MCF 10A (cell line): ENCODE data around the gene UBE2QL1. TPM values are rescaled to one million over a fixed set of nuclear protein-coding genes. Genes with fewer than 3 reads are reported as not detected.

Experiments used
- BruUV-seq: library from RNA; stranded (reverse); fragments of 400-500 nt; replicated peaks from 2 replicates; lab custom pipeline; 2021; lab: Mats Ljungman, UMichigan
- CTCF ChIA-PET: fragments of 300-600 bp; sonication (Branson Sonifier 250); formaldehyde crosslinking; extraction: SDS; loops from one replicate; lab custom pipeline; 2021; ENCODE audit warnings: antibody characterized with exemption, inconsistent platforms; lab: Yijun Ruan, JAX
- POLR2A ChIA-PET: fragments of 300-600, 350-650 bp; sonication (Branson Sonifier 250); formaldehyde crosslinking; extraction: SDS; loops from one replicate; lab custom pipeline; 2020; ENCODE audit warnings: antibody characterized with exemption, inconsistent platforms; lab: Yijun Ruan, JAX
- DNase-seq: peaks from one replicate; pipeline ENCODE4 v3.0.0-alpha.2; 2018; ENCODE audit not compliant: unreplicated experiment
- H3K27ac Mint-ChIP-seq: one replicate; pipeline ENCODE4 v1.8.0; 2022; ENCODE audit warnings: mild to moderate bottlenecking, low read depth, mixed read lengths; ENCODE audit not compliant: unreplicated experiment
- H3K27me3 Mint-ChIP-seq: one replicate; pipeline ENCODE4 v1.8.0; 2022; ENCODE audit warnings: mixed read lengths; ENCODE audit not compliant: insufficient read depth, unreplicated experiment
- H3K36me3 Mint-ChIP-seq: one replicate; pipeline ENCODE4 v1.8.0; 2022; ENCODE audit warnings: mild to moderate bottlenecking, moderate library complexity, mixed read lengths; ENCODE audit not compliant: insufficient read depth, unreplicated experiment
- H3K4me1 Mint-ChIP-seq: one replicate; pipeline ENCODE4 v1.8.0; 2022; ENCODE audit warnings: mixed read lengths; ENCODE audit not compliant: insufficient read depth, unreplicated experiment
- H3K4me3 Mint-ChIP-seq: one replicate; pipeline ENCODE4 v1.8.0; 2022; ENCODE audit warnings: mild to moderate bottlenecking, moderate library complexity, mixed read lengths; ENCODE audit not compliant: unreplicated experiment
- H3K9me3 Mint-ChIP-seq: one replicate; pipeline ENCODE4 v1.8.0; 2022; ENCODE audit warnings: mixed read lengths; ENCODE audit not compliant: unreplicated experiment
- intact Hi-C: fragments of 100-400 bp; cut with micrococcal nuclease; formaldehyde crosslinking; loops from 2 replicates; pipeline ENCODE4 v1.14.1; 2022
- total RNA-seq: library from RNA; stranded (reverse); gene quantifications from 2 replicates; pipeline ENCODE4 v1.2.3, GENCODE V29; 2022
- TF ChIP-seq, protein P1 (sequence below): fragments of 200-600 bp; IDR thresholded peaks from one replicate; pipeline ENCODE4 v1.8.0; 2022; ENCODE audit warnings: antibody characterized with exemption, mild to moderate bottlenecking; ENCODE audit not compliant: unreplicated experiment

Gene UBE2QL1
- total RNA-seq, 1 experiment from 2014 or later, result not detected

DNA sequence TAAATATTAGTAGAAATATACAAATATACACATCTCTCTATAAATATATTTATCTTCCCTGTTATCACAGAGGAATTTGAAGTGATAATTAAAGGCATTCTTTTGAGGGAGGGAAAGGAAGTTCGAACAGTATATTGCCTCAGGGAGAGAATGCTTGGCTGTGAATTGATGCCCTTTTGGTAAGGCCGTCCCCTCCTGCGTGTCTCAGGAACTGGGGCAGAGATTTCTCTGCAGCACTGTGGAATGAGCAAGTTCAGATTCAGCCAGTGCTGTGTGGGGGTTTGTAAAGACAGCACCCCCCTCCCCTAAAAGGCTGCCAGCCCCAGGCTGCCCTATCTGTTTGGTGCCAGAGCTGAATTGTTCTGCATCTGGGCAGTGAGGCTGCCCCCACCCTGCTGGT lies 42.0 kb downstream of the UBE2QL1 start:
- H3K27ac Mint-ChIP-seq, result no peak overlapping the region

DNA sequence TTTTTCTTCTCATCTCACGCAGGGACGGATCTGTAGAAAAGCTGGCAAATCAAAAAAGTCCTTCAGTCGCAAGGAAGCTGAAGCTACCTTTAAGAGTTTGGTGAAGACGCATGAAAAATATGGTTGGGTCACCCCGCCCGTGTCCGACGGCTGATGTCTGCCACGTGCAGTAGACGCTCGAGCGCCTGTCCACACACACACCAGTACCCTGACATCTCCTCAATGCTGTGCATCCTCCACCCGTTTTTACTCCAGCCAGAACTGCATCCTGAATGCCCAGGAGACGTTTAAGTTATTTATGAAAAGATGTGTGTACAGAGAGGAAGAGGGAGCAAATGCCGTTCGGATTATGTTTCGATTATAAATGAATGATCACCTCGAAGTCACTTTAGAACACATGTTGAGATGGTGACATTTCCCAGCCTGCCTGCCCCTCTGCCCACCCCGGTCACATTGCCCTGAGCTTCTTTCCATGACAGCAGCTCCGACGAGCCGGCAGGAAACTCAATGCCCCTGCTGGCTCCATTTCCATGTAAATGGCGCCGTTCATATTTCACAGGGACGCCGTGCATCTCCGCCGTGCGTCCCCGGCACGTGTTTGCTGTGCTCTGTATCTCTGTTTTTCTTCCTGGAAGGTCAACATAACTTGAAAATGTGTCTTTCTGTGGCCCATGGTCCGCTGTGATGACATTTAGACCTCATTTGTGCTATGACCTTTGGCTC lies 42.7 kb downstream of the UBE2QL1 start:
- Mint-ChIP-seq H3K27me3 (peaks cover 68% of the 10 kb centered on the region), H3K27ac (no peak overlapping the region), H3K36me3 (no peaks in the 10 kb centered on the region), H3K4me3 (no peak overlapping the region), H3K4me1 (no peaks in the 10 kb centered on the region), H3K9me3 (no peaks in the 10 kb centered on the region)
- ChIA-PET POLR2A (no interaction called here), CTCF (no interaction called here)
- intact Hi-C loops, result loop anchor here (10.0 kb wide), 1 partner anchor 253 kb away; no protein-coding TSS in a partner anchor
- TF ChIP-seq, protein P1, sequence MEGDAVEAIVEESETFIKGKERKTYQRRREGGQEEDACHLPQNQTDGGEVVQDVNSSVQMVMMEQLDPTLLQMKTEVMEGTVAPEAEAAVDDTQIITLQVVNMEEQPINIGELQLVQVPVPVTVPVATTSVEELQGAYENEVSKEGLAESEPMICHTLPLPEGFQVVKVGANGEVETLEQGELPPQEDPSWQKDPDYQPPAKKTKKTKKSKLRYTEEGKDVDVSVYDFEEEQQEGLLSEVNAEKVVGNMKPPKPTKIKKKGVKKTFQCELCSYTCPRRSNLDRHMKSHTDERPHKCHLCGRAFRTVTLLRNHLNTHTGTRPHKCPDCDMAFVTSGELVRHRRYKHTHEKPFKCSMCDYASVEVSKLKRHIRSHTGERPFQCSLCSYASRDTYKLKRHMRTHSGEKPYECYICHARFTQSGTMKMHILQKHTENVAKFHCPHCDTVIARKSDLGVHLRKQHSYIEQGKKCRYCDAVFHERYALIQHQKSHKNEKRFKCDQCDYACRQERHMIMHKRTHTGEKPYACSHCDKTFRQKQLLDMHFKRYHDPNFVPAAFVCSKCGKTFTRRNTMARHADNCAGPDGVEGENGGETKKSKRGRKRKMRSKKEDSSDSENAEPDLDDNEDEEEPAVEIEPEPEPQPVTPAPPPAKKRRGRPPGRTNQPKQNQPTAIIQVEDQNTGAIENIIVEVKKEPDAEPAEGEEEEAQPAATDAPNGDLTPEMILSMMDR, result no peak
- no TSS peak for BruUV-seq
- DNase-seq, result no peak

More for the DNA sequence above, 42.0 kb downstream of the UBE2QL1 start:
- no peak overlapping the region for H3K4me3 Mint-ChIP-seq
- no peaks in the 10 kb centered on the region for H3K36me3 Mint-ChIP-seq
- peaks cover 68% of the 10 kb centered on the region for H3K27me3 Mint-ChIP-seq
- BruUV-seq, result no TSS peak
- TF ChIP-seq, protein P1, result no peak
- H3K9me3 Mint-ChIP-seq, result no peaks in the 10 kb centered on the region
- intact Hi-C loops, result loop anchor here (10.0 kb wide), 1 partner anchor 254 kb away; no protein-coding TSS in a partner anchor
- ChIA-PET CTCF (no interaction called here), POLR2A (no interaction called here)
- no peaks in the 10 kb centered on the region for H3K4me1 Mint-ChIP-seq
- no peak for DNase-seq

DNA sequence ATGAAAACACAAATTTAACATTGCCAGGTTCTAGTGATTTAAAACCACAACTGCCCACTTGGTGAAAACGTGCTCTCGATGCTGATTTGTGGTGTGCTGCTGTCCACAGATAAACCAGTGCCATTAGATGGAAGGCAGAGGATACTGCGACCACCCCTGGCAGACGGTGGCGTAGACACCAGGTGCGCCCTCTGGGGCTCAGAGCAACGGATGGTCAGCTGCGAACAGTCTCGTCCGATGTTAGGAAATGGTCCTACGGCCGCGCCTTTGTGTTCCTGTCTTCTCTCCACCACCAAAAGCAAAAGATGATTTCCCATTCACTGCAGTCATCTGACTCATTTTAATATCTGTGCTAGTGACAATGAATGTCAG lies 43.2 kb downstream of the UBE2QL1 start:
- Mint-ChIP-seq H3K4me3 (no peak overlapping the region), H3K27me3 (peaks cover 67% of the 10 kb centered on the region), H3K36me3 (no peaks in the 10 kb centered on the region), H3K27ac (no peak overlapping the region), H3K4me1 (no peaks in the 10 kb centered on the region), H3K9me3 (no peaks in the 10 kb centered on the region)
- ChIA-PET CTCF (no interaction called here), POLR2A (no interaction called here)
- BruUV-seq, result no TSS peak
- DNase-seq, result no peak
- intact Hi-C loops, result loop anchor here (10.0 kb wide), 1 partner anchor 253 kb away; no protein-coding TSS in a partner anchor
- TF ChIP-seq, protein P1, result no peak

DNA sequence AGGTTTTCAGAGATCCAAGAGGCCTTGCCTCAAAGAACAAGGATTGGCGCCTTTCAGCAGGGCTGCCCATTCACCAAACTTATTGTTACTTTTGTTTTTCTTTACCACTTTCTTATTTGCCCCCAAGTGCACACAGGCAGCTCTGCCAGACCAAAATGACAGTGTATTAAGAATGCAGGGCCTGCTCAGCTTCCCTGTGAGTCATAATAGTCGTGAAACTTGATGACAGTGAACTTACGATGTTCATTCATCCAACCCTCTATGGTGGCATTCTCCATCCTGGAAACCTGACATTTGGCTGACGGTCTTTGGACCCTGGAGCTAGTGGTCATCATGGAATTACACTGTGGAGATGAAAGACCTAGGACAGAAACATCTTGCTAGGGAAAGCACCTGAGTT lies 44.3 kb downstream of the UBE2QL1 start:
- no TSS peak for BruUV-seq
- no peaks in the 10 kb centered on the region for H3K9me3 Mint-ChIP-seq
- H3K36me3 Mint-ChIP-seq, result no peaks in the 10 kb centered on the region
- H3K4me1 Mint-ChIP-seq, result no peaks in the 10 kb centered on the region
- TF ChIP-seq, protein P1, result no peak
- intact Hi-C loops, result loop anchor here (10.0 kb wide), 1 partner anchor 252 kb away; no protein-coding TSS in a partner anchor
- no peak overlapping the region for H3K27ac Mint-ChIP-seq
- H3K4me3 Mint-ChIP-seq, result no peak overlapping the region
- POLR2A ChIA-PET, result no interaction called here
- H3K27me3 Mint-ChIP-seq, result peaks cover 66% of the 10 kb centered on the region
- no peak for DNase-seq
- CTCF ChIA-PET, result no interaction called here
